ENCODE measurements around the gene ASIP.
"Not testable (repeated sequence)": the region's sequence is repeated elsewhere in the genome, so short reads cannot be mapped to it uniquely, and the experiment has no call there.

ASIP gene

DNA sequence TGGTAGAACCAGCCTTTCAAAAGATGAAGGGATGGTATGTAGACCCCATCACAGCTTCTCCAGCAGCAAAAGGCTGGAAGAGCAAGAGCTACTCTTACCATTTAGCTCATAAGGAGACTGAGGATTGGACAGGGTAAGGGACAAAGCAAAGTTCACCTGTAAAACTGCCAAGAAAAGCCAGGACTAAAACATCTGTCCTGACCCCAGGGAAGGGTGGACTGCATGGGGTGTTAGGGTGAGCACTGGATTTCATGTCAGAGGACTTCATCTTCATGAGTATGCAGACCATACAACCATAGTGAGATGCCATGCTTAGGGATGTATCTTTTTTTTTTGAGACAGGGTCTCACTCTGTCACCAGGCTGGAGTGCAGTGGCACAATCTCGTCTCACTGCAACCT, 42.6 kb downstream of the ASIP start:
- DNase-seq (ENCODE audit: low read depth in 2 of 2, low spot score in 1 of 2): no peak

DNA sequence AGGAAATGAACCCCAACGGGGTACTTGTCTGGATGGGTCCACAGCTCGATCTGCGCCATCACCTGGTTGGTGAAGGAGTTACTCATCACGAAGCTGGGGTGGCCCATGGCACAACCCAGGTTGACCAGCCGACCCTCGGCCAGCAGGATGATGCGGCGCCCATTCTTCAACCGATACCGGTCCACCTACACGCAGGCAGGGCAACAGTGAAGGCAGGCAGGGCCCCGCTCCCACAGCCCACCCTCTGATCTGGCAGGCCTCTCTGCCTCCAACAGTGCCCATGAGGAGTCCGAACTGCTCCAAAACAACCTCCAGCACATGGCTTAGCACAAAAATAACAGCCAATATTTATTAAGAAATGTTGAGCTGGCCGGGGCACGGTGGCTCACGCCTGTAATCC, 44.2 kb downstream of the ASIP start:
- no peak for DNase-seq (ENCODE audit: low read depth in 2 of 2, low spot score in 1 of 2)

- DNase-seq (ENCODE audit: low read depth in 2 of 2, low spot score in 1 of 2): not testable (repeated sequence)
Measured at GRCh38 chr20:34287500-34287899, 46.3 kb downstream of the ASIP start.

DNA sequence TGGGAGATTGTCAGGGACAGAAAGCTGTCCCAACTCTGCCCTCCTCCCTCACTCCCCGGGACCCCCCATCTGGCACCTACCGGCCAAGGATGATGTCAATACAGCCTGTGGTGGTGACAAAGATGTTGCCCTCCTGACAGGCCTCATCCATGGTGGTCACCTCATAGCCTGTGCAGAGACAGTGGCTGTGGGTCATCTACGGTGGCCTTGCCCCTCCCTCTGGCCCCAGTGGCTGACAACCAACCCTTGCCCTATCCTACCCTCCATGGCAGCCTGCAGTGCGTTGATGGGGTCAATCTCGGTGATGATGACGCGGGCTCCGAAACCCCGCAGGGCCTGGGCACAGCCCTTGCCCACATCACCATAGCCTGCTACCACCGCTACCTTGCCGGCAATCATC, 49.2 kb downstream of the ASIP start:
- no peak for DNase-seq (ENCODE audit: low read depth in 2 of 2, low spot score in 1 of 2)

DNA sequence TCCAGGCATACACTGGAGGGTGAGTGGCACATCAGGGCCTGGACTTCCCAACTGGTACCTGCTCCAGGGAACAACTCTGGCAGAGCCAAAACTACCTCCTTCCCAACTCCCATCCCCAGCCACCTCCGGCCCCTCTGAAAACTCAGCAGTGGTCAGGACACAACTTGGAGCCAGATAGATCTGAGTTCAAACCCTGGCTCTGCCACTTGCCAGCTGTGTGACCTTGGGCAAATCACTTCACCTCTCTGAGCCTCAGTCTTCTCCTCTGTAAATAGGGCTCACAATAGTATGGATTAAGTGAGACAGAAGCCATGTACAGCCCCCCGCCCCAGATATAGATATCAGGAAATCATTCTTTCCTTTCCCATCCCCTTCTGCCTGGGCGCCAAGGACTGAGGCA, 51.3 kb downstream of the ASIP start:
- DNase-seq (ENCODE audit: low read depth in 2 of 2, low spot score in 1 of 2): no peak

DNA sequence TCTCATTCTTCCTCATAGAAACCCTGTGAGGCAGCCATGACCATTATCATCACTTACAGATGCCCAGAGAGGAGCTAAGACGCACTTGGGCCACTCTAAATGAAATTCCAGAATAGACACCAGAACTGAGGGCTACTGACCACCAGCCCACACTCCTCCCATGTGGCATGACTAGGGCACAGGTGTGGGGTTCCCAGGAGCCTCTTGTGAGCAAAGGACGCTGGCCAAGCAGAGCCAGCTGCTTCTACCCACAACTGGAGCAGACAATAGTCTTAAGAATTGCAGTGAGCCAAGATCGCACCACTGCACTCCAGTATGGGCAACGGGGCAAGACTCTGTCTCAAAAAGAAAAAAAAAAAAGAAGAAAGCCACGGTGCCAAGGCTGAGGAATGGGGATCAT, 51.9 kb downstream of the ASIP start:
- DNase-seq (ENCODE audit: low read depth in 2 of 2, low spot score in 1 of 2): no peak

DNA sequence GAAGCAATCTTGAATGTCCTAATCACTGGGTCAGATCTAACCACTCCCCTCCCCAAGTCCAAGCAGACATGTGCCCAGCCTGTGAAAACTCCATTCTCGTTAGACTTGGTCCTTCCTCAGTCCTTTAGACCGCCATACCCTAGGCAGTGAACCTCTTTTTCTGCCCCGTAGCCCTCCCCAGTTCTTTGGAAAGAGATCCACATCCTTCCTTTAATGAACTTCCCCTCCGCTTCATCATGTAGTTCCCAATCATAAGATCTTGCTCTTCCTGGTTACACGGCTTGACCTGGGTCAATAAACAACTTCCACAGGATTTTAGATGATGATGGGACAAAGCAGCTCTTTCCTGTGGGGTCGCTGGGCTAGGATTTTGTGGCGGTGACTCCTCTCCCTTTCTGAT, 52.4 kb downstream of the ASIP start:
- no peak for DNase-seq (ENCODE audit: low read depth in 2 of 2, low spot score in 1 of 2)

DNA sequence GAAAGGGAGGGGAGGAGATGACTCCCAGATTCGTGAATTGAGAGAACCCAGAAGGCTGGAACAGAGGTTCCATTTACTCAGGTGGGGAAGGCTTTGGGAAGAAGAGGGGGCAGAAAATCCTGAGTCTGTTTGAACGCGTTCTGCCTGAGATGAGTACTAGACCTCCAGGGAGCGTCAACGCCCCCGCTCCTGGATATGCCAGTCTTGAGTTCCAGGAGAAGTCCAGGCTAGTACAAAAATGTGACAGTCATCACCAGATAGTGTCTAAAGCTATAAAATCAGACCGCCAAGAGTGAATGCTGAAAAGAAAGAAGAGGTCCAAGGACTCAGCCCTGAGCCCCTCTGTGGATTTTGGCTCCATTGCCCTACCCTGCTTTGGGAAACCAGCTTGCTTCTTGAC, 53.3 kb downstream of the ASIP start:
- DNase-seq (ENCODE audit: low read depth in 2 of 2, low spot score in 1 of 2): no peak

DNA sequence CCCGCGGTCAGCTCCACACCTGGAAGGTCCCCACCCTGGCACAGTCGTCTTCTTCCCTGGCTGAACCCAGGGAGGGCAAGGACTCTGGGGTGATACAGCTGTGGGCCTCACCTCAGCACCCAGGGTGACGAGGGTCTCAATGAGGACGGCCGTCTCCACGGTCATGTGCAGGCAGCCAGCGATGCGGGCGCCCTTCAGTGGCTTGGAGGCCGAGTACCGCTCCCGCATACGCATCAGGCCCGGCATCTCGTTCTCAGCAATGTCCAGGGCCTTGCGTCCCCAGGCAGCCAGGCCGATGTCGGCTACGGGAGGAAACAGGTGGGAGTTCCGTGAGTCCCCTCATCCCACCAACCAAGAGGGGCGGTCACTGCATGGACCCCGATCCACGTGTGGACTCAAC, 54.1 kb downstream of the ASIP start:
- DNase-seq (ENCODE audit: low read depth in 2 of 2, low spot score in 1 of 2): no peak

GRCh38 chr20:34296468-34296867, 55.2 kb downstream of the ASIP start:
- DNase-seq (ENCODE audit: low read depth in 2 of 2, low spot score in 1 of 2): no peak

GRCh38 chr20:34298294-34298784, 57.1 kb downstream of the ASIP start:
- DNase-seq (ENCODE audit: low read depth in 2 of 2, low spot score in 1 of 2): not testable (repeated sequence)

DNA sequence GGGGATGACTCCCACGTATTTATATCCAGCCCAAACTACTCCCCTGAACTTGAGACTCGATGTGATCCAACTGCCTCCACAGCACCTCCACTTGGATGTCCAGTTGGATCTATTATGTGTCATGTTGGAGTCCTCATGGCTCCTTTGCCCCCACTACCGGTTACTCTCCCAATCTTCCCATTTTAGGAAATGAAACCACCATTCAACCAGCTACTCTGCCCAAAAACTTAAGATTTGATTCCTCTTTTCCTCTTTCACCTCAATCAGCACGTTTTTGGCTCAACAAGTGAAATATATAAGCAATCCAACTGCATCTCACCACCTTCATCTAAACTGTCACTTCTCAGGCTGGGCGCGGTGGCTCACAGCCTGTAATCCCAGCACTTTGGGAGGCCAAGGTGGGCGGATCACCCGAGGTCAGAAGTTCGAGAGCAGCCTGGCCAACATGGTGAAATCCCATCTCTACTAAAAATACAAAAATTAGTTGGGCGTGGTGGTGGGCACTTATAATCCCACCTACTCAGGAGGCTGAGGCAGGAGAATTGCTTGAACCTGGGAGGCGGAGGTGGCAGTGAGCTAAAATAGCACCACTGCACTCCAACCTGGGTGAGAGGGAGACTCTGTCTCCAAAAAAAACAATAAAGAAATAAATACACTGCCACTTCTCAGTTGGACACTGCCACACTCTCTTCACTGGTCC, 58.5 kb downstream of the ASIP start:
- DNase-seq (ENCODE audit: low read depth in 2 of 2, low spot score in 1 of 2): no peak

DNA sequence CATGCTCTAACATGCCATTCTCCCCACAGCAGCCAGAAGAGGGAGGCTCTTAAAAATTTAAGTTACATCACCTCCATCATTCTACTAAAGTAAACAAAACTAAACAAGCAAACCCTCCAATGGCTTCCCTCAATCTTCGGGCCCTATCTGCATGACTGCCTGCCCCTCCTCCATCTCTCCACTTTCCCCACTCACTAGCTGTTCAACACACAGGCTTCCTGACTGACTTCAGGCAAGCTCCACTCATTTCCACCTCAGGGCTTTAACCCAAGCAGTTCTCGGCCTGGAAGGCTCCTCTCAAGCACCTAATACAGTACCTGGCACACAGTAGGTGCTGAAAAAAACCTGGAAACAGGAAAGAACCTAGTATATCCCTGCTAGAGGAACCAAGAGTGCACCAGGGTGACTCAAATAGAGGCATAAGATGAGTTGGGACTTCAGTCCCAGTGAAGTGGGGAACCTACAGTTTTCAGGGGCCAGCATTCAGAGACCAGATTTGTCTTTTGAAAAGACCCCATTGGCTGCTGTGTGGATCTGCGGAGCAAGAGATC, 59.1 kb downstream of the ASIP start:
- no peak for DNase-seq (ENCODE audit: low read depth in 2 of 2, low spot score in 1 of 2)

DNA sequence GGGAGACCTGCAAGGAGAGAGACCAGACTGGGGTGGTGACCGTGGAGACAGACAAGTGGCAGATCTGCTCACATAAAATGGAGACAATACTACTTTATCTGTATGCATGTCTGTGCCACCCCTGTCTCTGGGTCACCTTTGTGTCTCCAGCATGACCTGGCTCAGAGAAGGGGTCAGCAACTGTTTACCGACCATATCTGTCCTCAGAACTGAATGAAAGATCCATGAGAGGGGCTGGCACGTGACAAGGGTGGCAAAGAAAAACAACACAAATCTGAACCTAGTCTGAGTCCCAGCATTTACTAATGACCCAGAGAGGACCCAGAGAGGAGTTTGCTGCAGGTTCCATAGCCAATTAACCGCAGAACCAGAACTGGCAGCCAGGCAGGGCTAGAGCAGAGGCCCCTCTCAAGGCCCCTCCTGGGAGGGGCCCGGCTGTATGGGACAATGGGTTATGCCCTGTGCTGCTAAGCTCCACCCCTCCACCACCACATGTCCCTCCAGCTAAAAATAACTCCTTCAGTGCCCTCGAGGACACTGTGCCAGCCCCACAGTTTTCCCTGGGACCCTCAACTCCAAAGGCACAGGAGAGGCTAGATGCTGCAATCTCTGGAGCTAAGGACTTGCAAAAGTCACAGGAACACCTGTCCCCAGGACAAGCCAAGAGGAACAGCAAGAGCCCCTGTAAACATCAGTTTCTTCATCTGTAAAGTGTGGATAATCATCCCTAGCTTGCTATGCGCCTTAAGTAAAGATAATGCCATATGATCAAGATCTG, 59.8 kb downstream of the ASIP start:
- no peak for DNase-seq (ENCODE audit: low read depth in 2 of 2, low spot score in 1 of 2)

GRCh38 chr20:34301587-34302311, 60.5 kb downstream of the ASIP start:
- no peak for DNase-seq (ENCODE audit: low read depth in 2 of 2, low spot score in 1 of 2)

DNA sequence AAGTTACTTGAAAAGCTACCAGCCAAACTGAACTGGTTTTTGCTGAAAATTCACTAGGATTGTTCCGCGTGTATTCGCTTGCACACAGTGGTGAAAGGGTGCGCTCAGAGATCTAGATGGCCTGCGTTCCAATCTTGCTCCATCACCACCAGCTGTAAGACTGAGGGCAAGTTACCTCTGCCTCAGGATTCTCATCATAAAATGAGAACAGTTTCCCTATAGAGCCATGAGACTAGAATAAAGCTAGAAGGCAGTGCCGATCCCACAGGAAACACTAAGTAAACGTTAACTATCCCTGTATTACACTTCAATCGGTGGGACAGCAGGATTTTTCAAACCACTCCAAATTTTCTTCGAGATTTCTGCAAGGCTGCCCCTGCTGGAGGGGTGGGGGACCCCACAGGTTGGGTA, 61.1 kb downstream of the ASIP start:
- no peak for DNase-seq (ENCODE audit: low read depth in 2 of 2, low spot score in 1 of 2)

- DNase-seq (ENCODE audit: low read depth in 2 of 2, low spot score in 1 of 2): peak; percentile 78 to 83
Measured at GRCh38 chr20:34302723-34303533, 61.7 kb downstream of the ASIP start, which contains the start of gene AHCY. Gene AHCY (minus strand): TSS chr20:34303355. CDS start chr20:34303270, 85 bp downstream.

GRCh38 chr20:34305333-34306230, 64.4 kb downstream of the ASIP start:
- DNase-seq (ENCODE audit: low read depth in 2 of 2, low spot score in 1 of 2): no peak

DNA sequence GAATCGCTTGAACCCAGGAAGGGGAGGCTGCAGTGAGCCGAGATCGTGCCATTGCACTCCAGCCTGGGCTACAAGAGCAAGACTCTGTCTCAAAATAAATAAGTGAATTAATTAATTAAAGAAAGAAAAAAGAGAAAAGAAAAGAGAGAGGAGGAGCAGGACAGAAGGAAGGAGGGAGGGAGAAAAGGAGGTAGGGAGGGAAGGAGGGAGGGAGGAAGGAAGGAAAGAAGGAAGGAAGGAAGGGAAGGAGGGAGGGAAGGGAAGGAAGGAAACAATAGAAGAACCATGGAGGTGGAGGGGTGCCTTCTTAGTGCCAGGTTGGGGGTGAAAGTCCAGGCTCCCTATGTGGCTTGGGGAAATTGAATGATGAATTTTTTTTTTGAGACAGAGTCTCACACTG, 68.5 kb downstream of the ASIP start:
- no peak for DNase-seq (ENCODE audit: low read depth in 2 of 2, low spot score in 1 of 2)
